Measurements from ENCODE around the gene TRPM3.

Gene TRPM3

GRCh38 chr9:70613024-70613768, 508.2 kb downstream of the TRPM3 start:
- no peaks in the 10 kb centered on the region for H3K36me3 ChIP-seq (ENCODE audit: low read depth)
- H3K27ac ChIP-seq (ENCODE audit: poor library complexity, severe bottlenecking): no peak overlapping the region
- no peaks in the 10 kb centered on the region for H3K27me3 ChIP-seq (ENCODE audit: insufficient read depth, poor library complexity, severe bottlenecking)
- ATAC-seq (ENCODE audit: low read depth) (no peak), DNase-seq (ENCODE audit: low spot score) (no peak)
- H3K4me1 ChIP-seq (ENCODE audit: insufficient read depth, poor library complexity, severe bottlenecking): peaks cover 3% of the 10 kb centered on the region
- H3K9me3 ChIP-seq (ENCODE audit: severe bottlenecking): no peaks in the 10 kb centered on the region
- TF ChIP-seq, protein P1, sequence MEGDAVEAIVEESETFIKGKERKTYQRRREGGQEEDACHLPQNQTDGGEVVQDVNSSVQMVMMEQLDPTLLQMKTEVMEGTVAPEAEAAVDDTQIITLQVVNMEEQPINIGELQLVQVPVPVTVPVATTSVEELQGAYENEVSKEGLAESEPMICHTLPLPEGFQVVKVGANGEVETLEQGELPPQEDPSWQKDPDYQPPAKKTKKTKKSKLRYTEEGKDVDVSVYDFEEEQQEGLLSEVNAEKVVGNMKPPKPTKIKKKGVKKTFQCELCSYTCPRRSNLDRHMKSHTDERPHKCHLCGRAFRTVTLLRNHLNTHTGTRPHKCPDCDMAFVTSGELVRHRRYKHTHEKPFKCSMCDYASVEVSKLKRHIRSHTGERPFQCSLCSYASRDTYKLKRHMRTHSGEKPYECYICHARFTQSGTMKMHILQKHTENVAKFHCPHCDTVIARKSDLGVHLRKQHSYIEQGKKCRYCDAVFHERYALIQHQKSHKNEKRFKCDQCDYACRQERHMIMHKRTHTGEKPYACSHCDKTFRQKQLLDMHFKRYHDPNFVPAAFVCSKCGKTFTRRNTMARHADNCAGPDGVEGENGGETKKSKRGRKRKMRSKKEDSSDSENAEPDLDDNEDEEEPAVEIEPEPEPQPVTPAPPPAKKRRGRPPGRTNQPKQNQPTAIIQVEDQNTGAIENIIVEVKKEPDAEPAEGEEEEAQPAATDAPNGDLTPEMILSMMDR (IDR thresholded peaks at IDR 0.05; ENCODE audit: poor library complexity, severe bottlenecking): no peak
- no peak overlapping the region for H3K4me3 ChIP-seq (ENCODE audit: severe bottlenecking)

DNA sequence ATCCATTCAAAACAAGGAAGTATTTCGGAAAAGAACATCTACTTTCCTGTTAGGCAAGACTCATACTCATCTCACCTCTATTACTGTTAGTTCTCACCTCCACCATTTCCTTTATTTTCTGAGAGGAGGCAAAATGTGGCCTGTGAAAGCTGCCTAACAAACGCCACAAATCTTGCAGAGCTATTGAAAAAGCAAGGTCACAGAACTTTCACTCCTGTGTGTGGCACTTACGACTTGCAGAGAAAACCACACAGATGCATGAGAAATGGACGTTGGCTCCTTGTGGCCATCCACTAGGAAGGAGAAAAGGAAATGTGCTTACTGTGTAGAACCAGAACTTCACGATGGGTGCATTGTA, 511.2 kb downstream of the TRPM3 start:
- Histone ChIP-seq H3K27ac (ENCODE audit: poor library complexity, severe bottlenecking) (no peak overlapping the region), H3K36me3 (ENCODE audit: low read depth) (no peaks in the 10 kb centered on the region), H3K4me1 (ENCODE audit: insufficient read depth, poor library complexity, severe bottlenecking) (peaks cover 3% of the 10 kb centered on the region), H3K4me3 (ENCODE audit: severe bottlenecking) (no peak overlapping the region), H3K27me3 (ENCODE audit: insufficient read depth, poor library complexity, severe bottlenecking) (no peaks in the 10 kb centered on the region), H3K9me3 (ENCODE audit: severe bottlenecking) (no peaks in the 10 kb centered on the region)
- ATAC-seq (ENCODE audit: low read depth) (no peak), DNase-seq (ENCODE audit: low spot score) (no peak)
- TF ChIP-seq, protein P1 (IDR thresholded peaks at IDR 0.05; ENCODE audit: poor library complexity, severe bottlenecking): no peak

- peak; percentile 86 for ATAC-seq (ENCODE audit: low read depth)
- TF ChIP-seq, protein P1 (IDR thresholded peaks at IDR 0.05; ENCODE audit: poor library complexity, severe bottlenecking): no peak
These were observed 511.7 kb downstream of the TRPM3 start for GRCh38 chr9:70609542-70610286.

DNA sequence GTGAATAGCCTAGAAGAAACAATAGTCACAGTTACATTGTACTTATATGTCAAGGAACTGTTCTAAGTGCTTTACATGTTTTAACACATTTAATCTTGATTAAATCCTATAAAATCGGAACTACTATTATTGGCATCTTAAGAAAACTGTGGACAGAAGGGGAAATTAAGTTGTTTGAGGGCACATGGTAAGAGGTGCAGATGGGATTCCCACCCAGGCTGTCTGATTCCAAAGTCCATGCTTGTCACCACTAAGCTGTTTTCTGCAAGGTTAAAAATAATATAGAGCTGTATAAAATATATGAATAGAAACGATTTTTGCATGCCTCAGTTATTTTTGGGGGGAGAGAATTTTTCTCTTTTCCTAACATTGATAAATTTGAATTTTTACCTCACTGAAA, 512.4 kb downstream of the TRPM3 start:
- TF ChIP-seq, protein P1 (IDR thresholded peaks at IDR 0.05; ENCODE audit: poor library complexity, severe bottlenecking): no peak
- no peaks in the 10 kb centered on the region for H3K36me3 ChIP-seq (ENCODE audit: low read depth)
- H3K4me1 ChIP-seq (ENCODE audit: insufficient read depth, poor library complexity, severe bottlenecking): peaks cover 3% of the 10 kb centered on the region
- H3K27me3 ChIP-seq (ENCODE audit: insufficient read depth, poor library complexity, severe bottlenecking): no peaks in the 10 kb centered on the region
- H3K9me3 ChIP-seq (ENCODE audit: severe bottlenecking): no peaks in the 10 kb centered on the region
- DNase-seq (ENCODE audit: low spot score) (no peak), ATAC-seq (ENCODE audit: low read depth) (no peak)
- no peak overlapping the region for H3K4me3 ChIP-seq (ENCODE audit: severe bottlenecking)
- no peak overlapping the region for H3K27ac ChIP-seq (ENCODE audit: poor library complexity, severe bottlenecking)

More at GRCh38 chr9:70609542-70610286, 511.7 kb downstream of the TRPM3 start:
- Histone ChIP-seq H3K27me3 (ENCODE audit: insufficient read depth, poor library complexity, severe bottlenecking) (no peaks in the 10 kb centered on the region), H3K4me3 (ENCODE audit: severe bottlenecking) (no peak overlapping the region), H3K4me1 (ENCODE audit: insufficient read depth, poor library complexity, severe bottlenecking) (peaks cover 3% of the 10 kb centered on the region), H3K36me3 (ENCODE audit: low read depth) (no peaks in the 10 kb centered on the region), H3K9me3 (ENCODE audit: severe bottlenecking) (no peaks in the 10 kb centered on the region), H3K27ac (ENCODE audit: poor library complexity, severe bottlenecking) (no peak overlapping the region)
- no peak for DNase-seq (ENCODE audit: low spot score)

DNA sequence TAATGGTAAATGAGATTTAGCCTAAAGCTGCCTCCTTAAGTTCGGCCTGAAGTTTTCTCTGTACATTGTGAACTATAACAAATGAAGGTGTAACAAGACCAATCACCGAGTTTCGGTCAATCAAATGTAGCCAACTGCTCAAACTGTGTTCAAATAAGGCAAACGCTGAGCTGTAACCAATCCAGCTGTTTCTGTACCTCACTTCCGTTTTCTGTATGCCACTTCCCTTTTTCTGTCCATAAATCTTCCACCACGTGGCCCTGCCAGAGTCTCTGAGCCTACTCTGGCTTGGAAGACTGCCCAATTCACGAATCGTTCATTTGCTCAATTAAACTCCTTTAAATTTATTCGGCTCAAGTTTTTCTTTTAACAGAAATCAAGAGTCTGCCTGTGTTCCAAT, 513.5 kb downstream of the TRPM3 start:
- TF ChIP-seq, protein P1 (IDR thresholded peaks at IDR 0.05; ENCODE audit: poor library complexity, severe bottlenecking): no peak
- H3K36me3 ChIP-seq (ENCODE audit: low read depth): no peaks in the 10 kb centered on the region
- DNase-seq (ENCODE audit: low spot score) (no peak), ATAC-seq (ENCODE audit: low read depth) (no peak)
- H3K9me3 ChIP-seq (ENCODE audit: severe bottlenecking): no peaks in the 10 kb centered on the region
- H3K27ac ChIP-seq (ENCODE audit: poor library complexity, severe bottlenecking): no peak overlapping the region
- H3K4me3 ChIP-seq (ENCODE audit: severe bottlenecking): no peak overlapping the region
- H3K4me1 ChIP-seq (ENCODE audit: insufficient read depth, poor library complexity, severe bottlenecking): peaks cover 3% of the 10 kb centered on the region
- H3K27me3 ChIP-seq (ENCODE audit: insufficient read depth, poor library complexity, severe bottlenecking): no peaks in the 10 kb centered on the region

Measured in RWPE2 (cell line).